GM19324 (cell line): ENCODE data around the gene ARID3A.

Experiments
- ATAC-seq: cut with Tn5 transposase; IDR thresholded peaks from one replicate; pipeline ENCODE4 v1.9.1; 2021; ENCODE audit warnings: mild to moderate bottlenecking, moderate library complexity; ENCODE audit not compliant: unreplicated experiment, low FRiP score

ARID3A gene

GRCh38 chr19:998064-998463, 72.2 kb downstream of the ARID3A start:
- ATAC-seq: no peak

GRCh38 chr19:999379-999719, 73.5 kb downstream of the ARID3A start:
- no peak for ATAC-seq

- ATAC-seq: no peak
These were observed 74.3 kb downstream of the ARID3A start, which contains the start of gene GRIN3B for GRCh38 chr19:1000095-1000494. GRIN3B (plus strand) TSS chr19:1000419; CDS start chr19:1000438, 19 bp downstream.

GRCh38 chr19:1000591-1001537, 75.0 kb downstream of the ARID3A start:
- ATAC-seq: no peak

GRCh38 chr19:1001538-1002166, 75.8 kb downstream of the ARID3A start:
- ATAC-seq: no peak

GRCh38 chr19:1002600-1002999, 76.8 kb downstream of the ARID3A start:
- no peak for ATAC-seq

- no peak for ATAC-seq
These were observed 77.4 kb downstream of the ARID3A start for GRCh38 chr19:1003283-1003682.

GRCh38 chr19:1004204-1004802, 78.5 kb downstream of the ARID3A start:
- no peak for ATAC-seq

GRCh38 chr19:1004803-1005664, 79.2 kb downstream of the ARID3A start:
- no peak for ATAC-seq

- ATAC-seq: no peak
These were observed 81.0 kb downstream of the ARID3A start for GRCh38 chr19:1006711-1007398.

GRCh38 chr19:1007399-1008251, 81.8 kb downstream of the ARID3A start:
- no peak for ATAC-seq

- ATAC-seq: no peak
These were observed 82.6 kb downstream of the ARID3A start for GRCh38 chr19:1008268-1009040.

- ATAC-seq: no peak
These were observed 83.5 kb downstream of the ARID3A start for GRCh38 chr19:1009041-1009980.

- ATAC-seq: no peak
These were observed 84.2 kb downstream of the ARID3A start for GRCh38 chr19:1009981-1010538.

GRCh38 chr19:1010586-1011510, 85.0 kb downstream of the ARID3A start:
- no peak for ATAC-seq

GRCh38 chr19:1011831-1012333, 86.0 kb downstream of the ARID3A start:
- ATAC-seq: no peak
